ENCODE data around the gene SETD1B.
"Not testable (repeated sequence)": the region's sequence is repeated elsewhere in the genome, so short reads cannot be mapped to it uniquely, and the experiment has no call there.

SETD1B gene

GRCh38 chr12:121781484-121781997, 22.3 kb upstream of the SETD1B start:
- no peak for DNase-seq

GRCh38 chr12:121781998-121782979, 21.5 kb upstream of the SETD1B start:
- peak; percentile 66 for DNase-seq

DNA sequence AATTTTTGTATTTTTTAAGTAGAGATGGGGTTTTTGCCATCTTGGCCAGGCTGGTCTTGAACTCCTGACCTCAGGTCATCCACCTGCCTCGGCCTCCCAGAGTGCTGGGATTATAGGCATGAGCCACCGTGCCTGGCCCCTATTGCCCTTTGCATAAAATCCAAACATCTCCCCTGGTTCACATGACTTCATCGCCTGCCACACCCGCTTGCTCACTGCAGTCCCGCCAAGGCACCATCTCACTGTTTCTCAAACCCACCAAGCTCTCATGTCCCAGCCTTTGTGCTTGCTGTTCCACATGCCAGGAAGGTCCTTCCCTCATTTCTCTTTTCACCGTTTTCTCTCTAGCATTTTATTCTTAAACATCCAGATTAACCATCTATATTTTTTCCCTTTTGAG, 20.0 kb upstream of the SETD1B start:
- DNase-seq: no peak

DNA sequence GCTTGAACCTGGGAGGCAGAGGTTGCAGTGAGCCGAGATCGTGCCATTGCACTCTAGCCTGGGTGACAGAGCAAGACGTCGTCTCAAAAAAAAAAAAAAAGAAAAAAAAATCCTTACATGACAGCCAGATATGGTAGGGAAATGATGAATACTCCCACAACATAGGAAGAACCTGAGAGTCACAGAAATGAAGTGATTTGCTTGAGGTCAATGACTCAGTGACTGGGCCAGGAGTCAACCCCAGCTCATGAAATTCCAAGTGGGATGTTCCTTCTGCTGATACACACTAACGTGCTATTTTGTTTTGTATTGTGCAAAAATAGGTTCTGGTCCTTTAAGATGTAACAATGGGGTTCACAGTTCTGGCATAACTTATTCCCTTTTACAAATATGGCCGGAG, 19.3 kb upstream of the SETD1B start:
- DNase-seq: no peak

- DNase-seq: peak; percentile 69
Measured at GRCh38 chr12:121786440-121786825, 17.4 kb upstream of the SETD1B start.

DNA sequence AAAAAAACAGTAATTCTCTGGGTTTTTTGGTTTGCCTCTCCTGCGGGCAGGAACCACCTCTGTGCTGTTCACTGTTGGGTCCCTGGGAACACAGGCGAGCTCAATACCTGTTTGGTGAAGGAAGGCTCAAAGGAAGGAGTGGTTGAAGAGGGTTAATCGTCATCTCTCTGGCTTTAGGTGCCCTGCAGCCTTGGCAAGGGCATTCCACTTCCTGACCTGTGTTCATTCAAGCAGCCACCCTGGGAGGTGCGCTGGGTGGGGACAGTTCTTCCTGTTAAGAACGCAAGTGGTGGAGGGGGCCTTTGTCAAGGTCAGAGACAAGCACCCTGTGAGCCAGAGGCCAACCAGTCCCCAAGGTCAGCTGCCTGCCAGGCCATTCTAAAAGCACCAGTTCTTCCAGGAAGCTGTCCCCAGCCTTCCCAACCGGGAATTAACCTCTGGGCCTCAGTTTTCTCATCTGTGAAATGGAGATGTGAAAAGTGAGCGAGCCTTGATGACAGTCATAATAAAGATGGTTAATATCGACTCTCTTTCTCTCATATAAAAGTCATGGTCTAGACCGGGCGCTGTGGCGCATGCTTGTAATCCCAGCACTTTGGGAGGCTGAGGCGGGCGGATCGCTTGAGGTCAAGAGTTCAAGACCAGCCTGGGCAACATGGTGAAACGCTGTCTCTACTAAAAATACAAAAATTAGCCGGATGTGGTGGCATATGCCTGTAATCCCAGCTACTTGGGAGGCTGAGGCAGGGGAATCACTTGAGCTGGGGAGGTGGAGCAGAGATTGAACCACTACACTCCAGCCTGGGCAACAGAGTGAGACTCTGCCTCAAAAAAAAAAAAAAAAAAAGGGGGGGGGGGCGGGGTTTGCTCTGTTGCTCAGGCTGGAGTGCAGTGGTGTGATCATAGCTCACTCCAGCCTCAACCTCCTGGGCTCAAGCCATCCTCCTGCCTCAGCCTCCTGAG, 16.5 kb upstream of the SETD1B start:
- DNase-seq: peak; percentile 36

GRCh38 chr12:121788176-121788818, 15.5 kb upstream of the SETD1B start:
- no peak for DNase-seq

DNA sequence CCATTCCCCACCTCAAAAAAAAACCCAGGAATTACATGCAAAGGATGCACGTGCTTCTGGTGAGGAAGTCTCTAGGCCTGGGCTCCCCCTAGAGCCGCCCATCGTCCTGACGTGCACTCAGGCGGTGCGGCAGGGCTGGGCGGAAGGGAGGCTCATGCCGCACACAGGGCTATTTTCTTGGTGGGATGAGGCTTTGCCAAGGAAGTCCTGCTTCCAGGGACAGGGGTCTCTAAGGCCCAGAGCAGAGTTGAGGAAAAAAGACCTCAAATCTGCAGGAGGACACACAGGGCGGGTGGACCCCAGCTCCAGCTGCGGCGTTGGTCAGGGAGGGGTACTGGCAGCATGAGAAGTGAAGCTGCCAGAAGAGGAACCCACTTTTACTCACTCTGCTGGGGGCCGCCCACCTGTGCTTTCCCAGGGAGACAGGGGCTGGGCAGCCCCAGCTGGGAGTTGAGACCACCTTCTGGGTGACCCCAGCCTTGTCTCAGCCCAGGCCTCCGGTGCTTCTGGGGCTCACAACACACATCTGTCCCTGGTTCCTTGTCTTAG, 14.5 kb upstream of the SETD1B start:
- peak; percentile 36 for DNase-seq

DNA sequence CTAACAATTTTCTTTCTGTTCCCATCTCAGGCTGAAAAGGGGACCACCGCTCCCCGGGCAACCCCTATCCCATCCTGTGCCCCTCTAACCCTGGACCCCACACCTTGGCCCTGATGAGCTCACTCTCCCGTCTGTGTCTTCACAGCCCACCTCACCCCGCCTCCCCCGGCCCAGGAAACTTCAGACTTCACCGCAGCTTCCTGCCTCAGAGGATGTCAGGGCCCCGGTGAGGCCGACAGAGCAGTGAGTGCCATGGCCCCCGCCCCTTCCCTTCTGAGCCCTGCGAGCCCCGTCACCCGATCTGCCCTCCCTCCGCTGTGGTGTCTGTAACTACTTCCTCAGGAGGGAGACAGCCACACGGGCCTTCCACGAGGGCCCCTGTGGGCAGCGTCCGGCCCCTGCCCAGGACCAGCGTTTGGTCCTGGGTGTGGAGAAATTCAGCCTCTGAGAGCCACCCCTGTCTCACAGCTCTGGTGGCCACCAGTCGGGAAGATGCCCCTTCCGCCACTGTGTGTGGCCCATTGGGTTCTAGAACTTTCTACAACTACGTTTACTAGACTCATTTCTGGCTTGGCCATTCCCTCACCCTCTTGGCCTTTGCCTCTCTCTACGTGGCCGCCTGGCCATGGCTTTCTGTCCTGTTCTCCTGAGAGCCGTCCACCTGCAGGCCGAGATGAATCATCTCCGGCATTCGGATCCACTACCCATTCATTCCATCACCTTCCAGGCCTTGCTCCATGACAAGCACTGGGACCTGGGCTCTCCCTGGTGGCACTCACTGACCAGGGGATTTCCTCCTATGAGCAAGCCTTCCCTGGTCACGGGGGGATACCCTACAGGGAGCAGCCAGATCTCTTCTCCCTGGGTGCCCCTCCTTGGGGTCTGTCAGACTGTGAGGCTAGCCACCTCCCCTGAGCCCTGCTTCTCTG, 13.7 kb upstream of the SETD1B start:
- peak; percentile 93 for DNase-seq

- not testable (repeated sequence) for DNase-seq
Measured at GRCh38 chr12:121790785-121791184, 13.0 kb upstream of the SETD1B start.

DNA sequence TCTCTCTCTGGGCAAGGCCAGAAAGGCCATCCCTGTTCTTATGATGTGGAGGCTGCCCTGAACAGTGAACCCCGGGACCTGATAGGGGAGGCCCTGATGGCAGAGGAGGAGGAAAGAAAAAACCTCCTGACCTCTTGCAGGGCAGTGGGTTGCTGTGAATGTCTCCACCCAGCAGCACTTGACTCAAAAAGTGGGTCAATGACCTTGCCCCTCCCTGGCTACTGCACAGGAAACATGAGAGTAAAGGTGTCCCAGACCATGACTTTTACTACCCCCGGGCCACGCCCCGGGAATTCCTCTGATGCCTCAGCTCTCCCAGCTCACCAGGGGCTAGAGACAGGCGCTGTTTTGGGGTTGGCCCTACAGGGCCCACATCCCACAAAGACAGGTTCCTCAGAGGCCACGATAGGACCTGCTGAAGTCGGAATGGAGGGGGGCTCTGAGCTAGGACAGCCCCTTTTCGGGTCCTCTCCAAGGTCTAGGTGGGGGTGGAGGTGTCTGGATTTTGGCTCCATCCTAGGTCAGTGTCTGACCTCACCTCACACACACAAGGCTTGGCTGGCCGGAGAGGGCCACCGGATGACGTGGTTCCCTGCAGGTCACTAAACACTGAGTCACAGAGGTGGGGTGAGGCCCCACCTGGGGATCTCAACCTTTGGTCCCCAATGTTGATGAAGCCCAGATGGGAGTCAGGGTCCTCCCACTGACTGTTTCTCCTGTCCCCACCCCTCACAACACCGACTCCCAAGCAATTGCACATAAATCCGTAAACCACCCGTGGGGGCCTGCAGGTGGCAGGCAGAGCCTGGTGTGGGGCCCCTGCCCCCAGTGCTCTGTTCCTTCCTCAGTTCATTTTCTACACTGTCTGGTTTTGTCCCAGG, 11.9 kb upstream of the SETD1B start:
- DNase-seq: peak; percentile 34

DNA sequence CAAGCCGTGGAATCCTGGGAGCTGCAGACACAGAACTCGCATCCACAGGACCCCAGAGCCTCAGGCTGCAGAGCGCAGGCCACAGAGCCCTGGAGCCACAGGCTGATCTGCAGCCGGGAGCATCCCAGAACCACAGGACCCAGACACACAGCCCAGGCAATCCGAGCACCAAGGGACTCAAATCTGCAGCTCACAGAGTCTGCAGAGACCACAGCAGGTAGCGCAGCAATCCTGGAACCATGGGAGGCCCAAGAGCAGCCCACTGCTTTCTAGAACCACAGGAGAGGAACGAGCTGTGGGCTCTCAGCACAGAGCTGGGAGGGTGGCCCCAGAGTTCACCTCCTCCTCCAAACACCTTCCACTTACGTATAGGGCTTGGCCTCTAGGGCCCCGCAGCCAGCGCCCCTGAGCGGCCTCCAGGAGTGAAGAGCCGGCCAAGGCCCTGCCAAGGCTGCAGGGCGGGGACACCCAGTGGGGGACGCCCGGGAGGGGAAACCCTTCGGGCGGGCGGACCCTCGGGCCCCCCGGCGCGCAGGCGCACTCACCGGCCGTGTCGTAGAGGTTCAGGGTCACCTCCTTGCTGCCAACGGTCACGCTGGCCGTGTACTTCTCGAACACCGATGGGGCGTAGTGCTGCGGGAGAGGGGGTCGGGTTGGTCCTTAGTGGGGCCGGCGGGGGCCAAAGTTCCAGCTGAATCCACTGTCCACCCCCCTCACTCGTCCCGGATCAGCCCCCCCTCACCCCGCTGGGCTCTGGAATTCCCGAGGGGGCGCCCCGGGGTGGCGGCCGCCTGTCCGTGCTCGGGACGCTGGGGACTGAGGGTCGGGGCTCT, 11.0 kb upstream of the SETD1B start:
- peak; percentile 66 for DNase-seq

DNA sequence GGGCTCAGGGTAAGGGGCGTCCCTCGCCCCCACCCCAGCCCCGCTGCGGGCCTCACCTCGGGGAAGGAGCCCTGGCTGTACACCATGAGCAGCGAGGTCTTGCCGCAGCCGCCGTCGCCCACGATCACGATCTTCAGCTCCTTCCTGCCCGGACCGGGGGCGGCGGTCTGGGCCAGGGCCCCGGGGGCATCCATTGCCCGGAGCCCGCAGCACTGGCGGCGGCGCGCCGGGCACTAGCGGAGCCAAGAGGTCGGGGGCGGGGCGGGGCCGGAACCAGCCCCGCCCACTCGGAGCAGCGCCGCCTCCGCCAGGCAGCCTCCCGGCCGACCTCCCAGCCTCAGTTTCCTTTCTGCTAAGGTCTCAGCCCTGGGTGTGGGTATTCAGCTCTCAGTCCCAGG, 10.4 kb upstream of the SETD1B start, which contains the start of gene RHOF:
TSS of gene RHOF (minus strand) at position 249 of the 398 bp plus-strand sequence. CDS start at position 194, 55 bp downstream.
- no peak for DNase-seq

GRCh38 chr12:121793838-121794533, 9.8 kb upstream of the SETD1B start:
- DNase-seq: peak; percentile 95

DNA sequence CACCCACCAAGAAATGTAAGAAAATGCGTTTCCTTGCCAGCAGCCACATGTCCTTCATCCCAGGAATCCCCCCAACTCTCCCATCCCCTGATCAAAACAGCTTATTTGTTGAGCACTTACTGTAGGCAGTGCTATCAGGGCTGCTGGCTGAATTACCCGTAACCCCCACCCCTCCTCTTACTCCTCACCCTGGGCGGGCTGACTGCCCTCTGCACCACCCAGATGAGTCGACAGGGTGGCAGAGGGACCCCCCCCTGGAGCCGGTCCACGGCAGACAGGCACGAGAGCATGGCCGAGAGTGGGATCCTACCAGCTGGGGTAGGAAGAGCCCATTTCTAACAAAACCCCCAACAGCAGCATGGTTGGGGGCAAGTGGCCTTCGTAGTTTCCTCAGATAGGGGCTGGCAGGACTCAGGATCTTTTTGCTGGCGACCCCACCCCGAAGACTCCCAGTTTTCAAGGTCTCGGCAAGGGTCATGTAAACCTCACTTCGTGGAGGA, 9.2 kb upstream of the SETD1B start:
- peak; percentile 57 for DNase-seq

GRCh38 chr12:121795034-121795968, 8.5 kb upstream of the SETD1B start:
- DNase-seq: peak; percentile 78

Data from stimulated activated CD4-positive, alpha-beta T cell treated with anti-CD3 and anti-CD28 coated beads, Interleukin-1b, Interleukin-23, amount 100 ng/mL, for 48 hours (primary cell).